ENCODE data around the gene MAP2. TPM values are rescaled to one million over a fixed set of nuclear protein-coding genes. Genes with fewer than 3 reads are reported as not detected.

MAP2 gene
- total and polyA plus RNA-seq, 10 of the 15 experiments (the other 5 are each of a cell fraction or from before 2014, with no cell fraction given) = 0.01 TPM; not detected in 9

- H3K27me3 ChIP-seq (replicated peaks in 1 of 2; ENCODE audit: control insufficient read depth in 2 of 2, insufficient read depth in 2 of 2, low read length in 1 of 2) = no peaks in the 10 kb centered on the region
- no peak overlapping the region for H2AFZ ChIP-seq (ENCODE audit: control insufficient read depth, low read depth, low read length)
- FAIRE-seq (no peak), DNase-seq (ENCODE audit: low read depth, low spot score) (no peak), ATAC-seq (no peak)
- POLR2A ChIA-PET = no interaction called here
- TF ChIP-seq IRF3 (IDR thresholded peaks at IDR 0.05) = no peak
- no peak for TF ChIP-seq FOXK2 (IDR thresholded peaks at IDR 0.05)
- no peak for TF ChIP-seq ATF2 (IDR thresholded peaks at IDR 0.05; ENCODE audit: low read length)
- no peak for TF ChIP-seq NR2C1 (IDR thresholded peaks at IDR 0.05)
- no peak for TF ChIP-seq USF2 (IDR thresholded peaks at IDR 0.05; ENCODE audit: borderline replicate concordance, low read depth, low read length)
- no peak for TF ChIP-seq NRF1 (conservative IDR thresholded peaks at IDR 0.05; ENCODE audit: low read depth, low read length)
- no peak for TF ChIP-seq HSF1 (IDR thresholded peaks at IDR 0.05; ENCODE audit: low read depth, low read length)
- no peak for TF ChIP-seq EGR1 (IDR thresholded peaks at IDR 0.05; ENCODE audit: borderline replicate concordance in 1 of 2, low read depth in 2 of 2, low read length in 2 of 2)
- no peak for TF ChIP-seq CBFB (IDR thresholded peaks at IDR 0.05; ENCODE audit: low read depth)
- no peak for TF ChIP-seq ELK1 (IDR thresholded peaks at IDR 0.05; ENCODE audit: low read depth, low read length)
- TF ChIP-seq POU2F2 (IDR thresholded peaks at IDR 0.05; ENCODE audit: borderline replicate concordance, low read depth, low read length) = no peak
- TF ChIP-seq ZZZ3 (IDR thresholded peaks at IDR 0.05; ENCODE audit: control insufficient read depth, insufficient read length, low read depth) = no peak
- TF ChIP-seq NR2F1 (conservative IDR thresholded peaks at IDR 0.05) = no peak
- TF ChIP-seq BACH1 (IDR thresholded peaks at IDR 0.05; ENCODE audit: borderline replicate concordance) = no peak
- H3K9ac ChIP-seq (ENCODE audit: control insufficient read depth, insufficient read depth, low read length) = no peak overlapping the region
- BruUV-seq (replicated peaks) = no TSS peak
- H3K79me2 ChIP-seq (ENCODE audit: control insufficient read depth, insufficient read depth, low read length) = no peaks in the 10 kb centered on the region
- H3K4me3 ChIP-seq = no peak overlapping the region
- WGBS (ENCODE audit: insufficient coverage, insufficient replicate concordance, low lambda C conversion rate, missing lambda C conversion rate) = 40% methylated on average over 6 of the region's 6 CpGs
- H3K4me2 ChIP-seq (ENCODE audit: control insufficient read depth, insufficient read depth) = no peak overlapping the region
- H3K27ac ChIP-seq (ENCODE audit: control insufficient read depth, insufficient read depth) = no peak overlapping the region
- H3K36me3 ChIP-seq (ENCODE audit: control insufficient read depth in 2 of 2, insufficient read depth in 2 of 2, low read length in 1 of 2) = no peaks in the 10 kb centered on the region
- SMC1A ChIA-PET (ENCODE audit: uncharacterized antibody, unreplicated experiment) = no interaction called here
- no peaks in the 10 kb centered on the region for H3K9me3 ChIP-seq (replicated peaks; ENCODE audit: control insufficient read depth, insufficient read depth, low read length)
- H4K20me1 ChIP-seq (ENCODE audit: control insufficient read depth, insufficient read depth) = no peaks in the 10 kb centered on the region
- RAD21 ChIA-PET (ENCODE audit: unreplicated experiment) = no interaction called here
- H3K4me1 ChIP-seq (ENCODE audit: control insufficient read depth, insufficient read depth, low read length) = no peaks in the 10 kb centered on the region
- in situ Hi-C loops (cut with MboI) = no loop called here
- intact Hi-C loops (cut with micrococcal nuclease; ENCODE audit: unreplicated experiment) = no loop called here
- CTCF ChIA-PET = no interaction called here
These were observed 191.0 kb downstream of the MAP2 start for GRCh38 chr2:209614690-209615369.

All from GM12878 (cell line).